AG04449 (cell line): ENCODE measurements around the gene FREM2.

Experiments
- CTCF ChIA-PET: fragments of 350-600 bp; formaldehyde crosslinking; extraction: SDS; loops from one replicate; lab custom pipeline; 2021; ENCODE audit warnings: antibody characterized with exemption; lab: Yijun Ruan, JAX
- POLR2A ChIA-PET: fragments of 400-600, 350-600 bp; formaldehyde crosslinking; extraction: SDS; loops from one replicate; lab custom pipeline; 2020; ENCODE audit warnings: antibody characterized with exemption, inconsistent platforms; lab: Yijun Ruan, JAX
- DNase-seq: peaks from one replicate; pipeline ENCODE4 v3.0.0-alpha.2; 2010; ENCODE audit warnings: low read depth, low spot score
- H3K4me3 ChIP-seq: 2 replicates; pipeline ENCODE4 v1.5.1; 2011; ENCODE audit warnings: low read depth, mild to moderate bottlenecking, control low read depth, low read length
- TF ChIP-seq, protein P1 (sequence below): IDR thresholded peaks from one replicate; pipeline ENCODE4 v1.5.1; 2011; ENCODE audit warnings: mild to moderate bottlenecking, moderate library complexity, low read length, control low read depth, inconsistent platforms; ENCODE audit not compliant: insufficient read depth; ENCODE audit errors: missing control alignments

Gene FREM2

DNA sequence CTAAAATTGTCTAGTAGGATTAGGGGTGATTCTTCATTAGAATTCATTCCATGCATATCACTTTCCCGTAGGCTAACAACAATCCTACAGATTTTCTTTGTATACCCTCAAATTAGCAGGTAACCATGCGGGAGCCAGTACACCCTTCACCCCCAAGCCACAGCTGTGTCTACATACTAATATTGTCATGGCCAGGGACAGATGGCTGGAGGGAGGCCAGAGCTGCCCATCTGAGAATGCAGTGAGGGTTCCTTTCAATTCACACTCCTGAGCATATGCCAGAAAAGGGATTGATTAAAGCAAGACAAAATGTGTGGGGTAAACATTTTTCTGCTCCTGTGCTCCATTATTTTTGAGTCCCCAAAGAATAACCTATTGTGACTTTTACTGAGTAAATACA is 68.9 kb downstream of the FREM2 start:
- TF ChIP-seq, protein P1, sequence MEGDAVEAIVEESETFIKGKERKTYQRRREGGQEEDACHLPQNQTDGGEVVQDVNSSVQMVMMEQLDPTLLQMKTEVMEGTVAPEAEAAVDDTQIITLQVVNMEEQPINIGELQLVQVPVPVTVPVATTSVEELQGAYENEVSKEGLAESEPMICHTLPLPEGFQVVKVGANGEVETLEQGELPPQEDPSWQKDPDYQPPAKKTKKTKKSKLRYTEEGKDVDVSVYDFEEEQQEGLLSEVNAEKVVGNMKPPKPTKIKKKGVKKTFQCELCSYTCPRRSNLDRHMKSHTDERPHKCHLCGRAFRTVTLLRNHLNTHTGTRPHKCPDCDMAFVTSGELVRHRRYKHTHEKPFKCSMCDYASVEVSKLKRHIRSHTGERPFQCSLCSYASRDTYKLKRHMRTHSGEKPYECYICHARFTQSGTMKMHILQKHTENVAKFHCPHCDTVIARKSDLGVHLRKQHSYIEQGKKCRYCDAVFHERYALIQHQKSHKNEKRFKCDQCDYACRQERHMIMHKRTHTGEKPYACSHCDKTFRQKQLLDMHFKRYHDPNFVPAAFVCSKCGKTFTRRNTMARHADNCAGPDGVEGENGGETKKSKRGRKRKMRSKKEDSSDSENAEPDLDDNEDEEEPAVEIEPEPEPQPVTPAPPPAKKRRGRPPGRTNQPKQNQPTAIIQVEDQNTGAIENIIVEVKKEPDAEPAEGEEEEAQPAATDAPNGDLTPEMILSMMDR: no peak
- no peak overlapping the region for H3K4me3 ChIP-seq
- DNase-seq: no peak
- ChIA-PET POLR2A (no interaction called here), CTCF (no interaction called here)

DNA sequence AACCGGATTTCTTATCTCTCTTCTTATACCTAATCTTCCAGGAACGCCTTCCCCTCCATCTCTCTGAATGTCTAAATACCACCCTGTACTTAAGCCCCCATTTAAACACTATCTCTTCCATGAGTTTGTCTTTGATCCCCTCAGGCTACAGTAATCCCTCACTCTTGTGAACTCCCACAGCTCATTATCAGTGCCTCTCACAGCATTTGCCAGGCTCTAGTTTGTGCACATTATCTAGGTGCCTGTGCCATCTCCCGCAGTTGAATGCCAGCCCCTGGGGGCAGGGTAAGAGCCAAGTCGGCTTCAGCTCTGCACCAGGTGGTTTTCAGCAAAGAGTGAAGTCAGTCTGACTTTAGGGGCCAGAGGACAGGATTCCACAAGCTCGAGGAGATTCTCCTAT is 71.4 kb downstream of the FREM2 start:
- no peak for DNase-seq
- ChIA-PET POLR2A (no interaction called here), CTCF (no interaction called here)
- TF ChIP-seq, protein P1: no peak
- H3K4me3 ChIP-seq: no peak overlapping the region

DNA sequence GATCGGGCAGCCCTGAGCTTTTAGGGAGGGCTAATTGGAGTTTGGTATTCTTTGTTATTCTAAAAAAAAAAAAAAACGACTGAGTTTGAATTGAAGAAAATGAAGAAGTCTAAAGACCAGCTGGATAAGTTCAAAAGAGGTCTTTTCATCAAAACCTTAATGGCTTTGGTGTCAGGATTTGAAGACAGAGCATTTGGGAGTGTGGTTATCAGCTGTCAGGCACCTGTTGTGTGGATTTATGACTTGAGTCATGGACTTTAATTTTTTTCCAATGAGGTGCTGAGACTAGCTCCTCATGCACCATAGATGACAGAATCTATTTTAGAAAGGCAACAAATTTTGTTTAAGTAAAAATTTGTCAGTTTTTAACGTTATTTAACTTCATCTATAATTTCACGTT is 72.5 kb downstream of the FREM2 start:
- ChIA-PET POLR2A (no interaction called here), CTCF (interaction anchor here (0.8 kb wide), 1 partner anchor 9 kb away, joined by 3 read pairs; no protein-coding TSS in a partner anchor)
- H3K4me3 ChIP-seq: no peak overlapping the region
- TF ChIP-seq, protein P1: no peak
- DNase-seq: no peak

DNA sequence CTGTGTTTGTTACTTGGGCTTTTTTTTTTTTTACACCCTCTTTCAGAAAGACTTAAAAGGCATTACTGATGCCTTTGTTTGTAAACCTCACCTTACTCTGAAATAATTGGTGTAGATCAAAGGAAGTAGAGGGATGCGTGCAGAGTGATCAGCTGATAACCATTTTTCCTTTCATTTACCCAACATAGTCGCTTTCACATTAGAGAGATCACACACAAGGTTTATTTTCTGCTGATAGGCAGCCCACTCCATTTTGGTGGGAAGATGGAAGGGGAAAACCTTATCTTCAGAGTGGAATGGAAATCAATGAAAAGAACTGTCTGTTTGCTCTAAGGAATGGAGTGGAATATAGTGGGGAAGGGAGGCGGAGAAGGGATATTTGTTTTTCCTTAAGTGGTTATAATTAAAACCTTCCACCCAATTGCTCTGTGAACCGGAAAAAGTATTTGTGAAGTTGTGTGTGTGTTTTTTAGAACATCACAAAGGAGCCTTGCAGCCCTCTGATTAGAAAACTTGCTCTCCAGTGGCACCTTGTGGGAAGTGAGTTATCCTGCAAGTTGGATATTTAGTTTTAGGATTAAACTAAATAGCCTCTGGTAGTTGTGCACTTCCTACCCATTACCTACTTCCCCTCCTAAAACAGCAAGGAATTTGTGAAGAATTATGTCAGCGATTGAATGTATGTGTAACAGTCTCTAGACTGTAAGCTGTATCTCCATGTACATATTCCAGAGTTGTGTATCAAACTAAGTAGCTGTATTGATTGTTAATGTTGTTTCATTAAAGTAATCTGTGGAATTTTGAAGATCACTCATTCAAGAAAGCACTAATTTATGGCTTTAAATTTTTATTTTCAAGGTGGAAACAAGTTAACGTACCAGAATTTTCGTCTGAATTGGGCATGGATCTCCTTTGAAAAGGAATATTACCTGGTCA is 76.8 kb downstream of the FREM2 start:
- peak; percentile 0 for DNase-seq
- CTCF ChIA-PET: interaction anchor here (0.8 to 1.4 kb wide), 2 partner anchors 10 to 11 kb away, joined by 3 to 4 read pairs; no protein-coding TSS in a partner anchor
- POLR2A ChIA-PET: no interaction called here
- TF ChIP-seq, protein P1: peak; percentile 54
- no peak overlapping the region for H3K4me3 ChIP-seq

DNA sequence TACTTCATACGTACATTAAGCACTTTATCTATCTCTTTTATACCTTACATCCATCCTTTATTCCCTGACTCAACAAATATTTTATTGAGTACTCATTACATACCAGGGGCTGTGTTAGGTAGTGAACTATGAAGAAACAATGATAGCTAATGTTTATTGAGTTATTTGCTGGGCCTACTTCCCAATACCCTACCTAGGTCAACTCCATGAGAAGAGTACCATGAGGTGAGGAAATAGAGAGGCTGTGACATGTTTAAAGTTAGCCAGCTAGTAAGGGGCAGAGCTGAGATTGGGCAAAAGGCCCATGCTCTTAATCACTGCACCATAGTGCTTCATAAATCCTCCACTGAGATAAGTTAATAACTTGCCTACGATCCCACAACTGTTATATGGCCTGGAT is 79.9 kb downstream of the FREM2 start:
- H3K4me3 ChIP-seq: no peak overlapping the region
- TF ChIP-seq, protein P1: no peak
- no peak for DNase-seq
- ChIA-PET CTCF (no interaction called here), POLR2A (no interaction called here)

DNA sequence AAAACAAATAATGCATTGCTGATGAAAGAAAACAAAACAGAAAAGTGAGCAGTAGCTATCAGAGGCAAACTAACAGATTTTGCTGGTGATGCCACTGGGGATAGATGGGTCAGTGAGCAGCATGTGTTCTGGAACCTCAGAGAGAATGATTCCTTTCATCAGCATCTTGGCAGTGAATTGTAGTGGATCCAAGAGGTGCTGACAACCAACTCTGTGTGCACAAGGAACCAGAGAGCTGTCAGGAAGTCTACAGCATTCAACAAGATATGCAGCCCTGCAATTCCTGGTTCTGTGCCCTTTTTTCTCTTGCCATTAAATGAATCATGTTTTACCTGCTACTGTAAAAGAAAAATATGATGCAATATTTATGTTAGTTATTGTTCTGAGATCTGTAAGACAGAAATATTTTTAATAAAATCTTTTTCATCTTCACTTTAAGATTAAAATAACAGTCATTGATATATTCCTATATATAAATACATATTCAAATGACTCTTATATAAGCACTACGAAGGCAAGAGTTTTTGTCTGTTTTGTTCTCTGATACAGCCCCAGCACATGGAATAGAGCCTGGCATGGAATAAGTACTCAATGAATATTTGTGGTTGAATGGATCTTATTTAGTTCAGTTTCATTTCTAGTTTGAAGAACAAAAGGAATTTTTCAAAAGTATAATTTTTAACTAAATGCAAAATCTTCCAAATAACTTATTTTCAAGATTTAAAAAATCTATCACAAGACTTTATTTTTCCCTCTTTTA is 80.8 kb downstream of the FREM2 start:
- ChIA-PET CTCF (interaction anchor here (1.5 kb wide), 1 partner anchor 8 kb away, joined by 3 read pairs; no protein-coding TSS in a partner anchor), POLR2A (no interaction called here)
- TF ChIP-seq, protein P1: no peak
- no peak for DNase-seq
- no peak overlapping the region for H3K4me3 ChIP-seq
